Endothelial cell of umbilical vein (primary cell): ENCODE data around the gene CCDC47.

ENCODE experiments used
- CTCF ChIP-seq, 2 donors: IDR thresholded peaks; 1 replicate in 1 of 2; 2 replicates in 1 of 2; pipeline ENCODE4 v1.5.1; 2011; ENCODE audit warnings: low read length in 2 of 2, mild to moderate bottlenecking in 2 of 2, moderate library complexity in 2 of 2, control low read depth in 1 of 2, inconsistent platforms in 1 of 2, low read depth in 1 of 2; ENCODE audit not compliant: insufficient read depth in 1 of 2; ENCODE audit errors: extremely low read depth in 1 of 2
- EZH2 ChIP-seq: IDR thresholded peaks from 2 replicates; pipeline ENCODE4 v1.6.1; 2012; ENCODE audit warnings: borderline replicate concordance, low read depth, mild to moderate bottlenecking, moderate library complexity, low read length, inconsistent platforms; ENCODE audit not compliant: severe bottlenecking
- JUN ChIP-seq: IDR thresholded peaks from 2 replicates; pipeline ENCODE4 v1.6.1; 2011; ENCODE audit warnings: borderline replicate concordance, low read depth; ENCODE audit not compliant: insufficient read length, insufficient read depth
- POLR2A ChIP-seq: IDR thresholded peaks from 2 replicates; pipeline ENCODE4 v1.6.1; 2012; ENCODE audit warnings: low read depth, mild to moderate bottlenecking, control low read depth, low read length
- POLR2AphosphoS5 ChIP-seq: IDR thresholded peaks from 2 replicates; pipeline ENCODE4 v1.6.1; 2012; ENCODE audit warnings: low read depth, mild to moderate bottlenecking, control low read depth, low read length, moderate library complexity; ENCODE audit not compliant: insufficient read depth

- TF ChIP-seq JUN (no peak), CTCF (IDR thresholded peaks at IDR 0.05; ENCODE audit: extremely low read depth in 1 of 2, insufficient read depth in 1 of 2, low read depth in 1 of 2, low read length in 2 of 2) (no peak), EZH2 (no peak), POLR2AphosphoS5 (no peak), POLR2A (no peak)
These were observed 32.3 kb downstream of the CCDC47 start for GRCh38 chr17:63741143-63741407.
